ENCODE measurements around the gene MMD2.

- TF ChIP-seq TAF1 (IDR thresholded peaks at IDR 0.05; ENCODE audit: borderline replicate concordance, insufficient read depth, low read length) (no peak), SIN3A (IDR thresholded peaks at IDR 0.05; ENCODE audit: borderline replicate concordance, insufficient read depth, low read length) (no peak), POLR2AphosphoS5 (IDR thresholded peaks at IDR 0.05; ENCODE audit: low read depth, low read length) (no peak)
These were observed 96.8 kb downstream of the MMD2 start for GRCh38 chr7:4862156-4862555.
